ENCODE results near the gene RABGAP1. TPM values are rescaled to one million over a fixed set of nuclear protein-coding genes. Genes with fewer than 3 reads are reported as not detected.

Gene RABGAP1
- polyA plus RNA-seq, 1 of the 3 experiments (the other 2 are of a cell fraction): 20.2 TPM

DNA sequence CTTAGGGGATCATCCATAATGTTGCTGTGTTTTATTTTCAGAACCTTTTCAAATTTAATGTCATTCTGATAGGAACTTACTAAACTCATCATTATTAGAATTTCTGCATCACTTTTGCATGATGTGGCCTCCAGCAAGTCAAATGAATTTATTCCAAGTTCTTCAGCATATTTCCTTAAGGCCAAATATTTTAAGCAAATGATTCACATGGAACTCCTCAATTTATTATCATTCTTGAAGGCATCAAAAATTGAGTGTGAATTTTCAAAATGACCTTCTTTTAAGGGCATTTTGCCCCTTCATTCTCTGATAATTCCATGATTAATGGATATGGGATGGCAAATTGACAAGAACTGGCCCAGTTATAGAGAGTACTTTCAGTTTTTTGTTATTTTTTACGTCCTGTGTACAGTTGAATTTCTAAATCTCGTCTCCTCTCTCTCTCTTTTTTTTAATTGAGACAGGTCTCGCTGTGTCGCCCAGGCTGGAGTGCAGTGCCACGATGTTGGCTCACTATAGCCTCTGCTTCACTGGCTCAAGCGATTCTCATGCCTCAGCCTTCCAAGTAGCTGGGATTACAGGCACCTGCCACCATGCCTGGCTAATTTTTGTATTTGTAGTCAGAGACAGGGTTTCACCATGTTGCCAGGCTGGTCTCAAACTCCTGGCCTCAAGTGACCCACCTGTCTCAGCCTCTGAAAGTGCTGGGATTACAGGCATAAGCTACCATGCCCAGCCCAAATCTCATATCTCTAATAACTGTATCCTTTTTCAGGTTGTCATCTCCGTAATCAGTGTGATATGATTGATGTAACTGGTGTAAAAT, 121.7 kb downstream of the RABGAP1 start:
- TF ChIP-seq NRF1 (IDR thresholded peaks at IDR 0.05; ENCODE audit: low read depth, low read length) (no peak), RCOR1 (IDR thresholded peaks at IDR 0.05; ENCODE audit: low read length) (no peak), TCF12 (IDR thresholded peaks at IDR 0.05) (no peak; the same call in 1 of the 2 replicates), SMC3 (IDR thresholded peaks at IDR 0.05; ENCODE audit: low read depth, low read length) (no peak), MXI1 (IDR thresholded peaks at IDR 0.05; ENCODE audit: low read depth, low read length) (no peak), POLR2AphosphoS5 (IDR thresholded peaks at IDR 0.05; ENCODE audit: low read depth, low read length) (no peak)
- TF ChIP-seq, protein P1, sequence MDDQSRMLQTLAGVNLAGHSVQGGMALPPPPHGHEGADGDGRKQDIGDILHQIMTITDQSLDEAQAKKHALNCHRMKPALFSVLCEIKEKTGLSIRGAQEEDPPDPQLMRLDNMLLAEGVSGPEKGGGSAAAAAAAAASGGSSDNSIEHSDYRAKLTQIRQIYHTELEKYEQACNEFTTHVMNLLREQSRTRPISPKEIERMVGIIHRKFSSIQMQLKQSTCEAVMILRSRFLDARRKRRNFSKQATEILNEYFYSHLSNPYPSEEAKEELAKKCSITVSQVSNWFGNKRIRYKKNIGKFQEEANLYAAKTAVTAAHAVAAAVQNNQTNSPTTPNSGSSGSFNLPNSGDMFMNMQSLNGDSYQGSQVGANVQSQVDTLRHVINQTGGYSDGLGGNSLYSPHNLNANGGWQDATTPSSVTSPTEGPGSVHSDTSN (IDR thresholded peaks at IDR 0.05): 0 out of 2 replicates have a peak, but pooled peaks have one; percentile 8
- no peaks in the 10 kb centered on the region for H4K20me1 ChIP-seq (ENCODE audit: insufficient read depth)
- H3K27me3 ChIP-seq (ENCODE audit: insufficient read depth): no peaks in the 10 kb centered on the region
- H3K27ac ChIP-seq (ENCODE audit: low read depth in 2 of 2, low read length in 1 of 2): peak overlapping the region; percentile 47 to 50; a peak in 2 of 4 replicates
- H3K4me2 ChIP-seq: no peak overlapping the region
- DNase-seq: no peak
- H2AFZ ChIP-seq (ENCODE audit: low read depth): no peak overlapping the region
- ChIA-PET CTCF (interaction anchor here (0.9 to 1.1 kb wide), 2 partner anchors 51 to 287 kb away, joined by 3 to 5 read pairs; no protein-coding TSS in a partner anchor), POLR2A (no interaction called here)
- H3K4me1 ChIP-seq (ENCODE audit: control insufficient read depth in 1 of 2, insufficient read depth in 2 of 2, low read depth in 1 of 2, low read length in 1 of 2): peaks cover 0 to 26% of the 10 kb centered on the region in 2 experiments
- no peak overlapping the region for H3K9ac ChIP-seq
- H3K4me3 ChIP-seq (ENCODE audit: low read depth in 2 of 2, low read length in 1 of 2): no peak overlapping the region
- H3K79me2 ChIP-seq (ENCODE audit: insufficient read depth): no peaks in the 10 kb centered on the region
- H3K9me3 ChIP-seq: no peaks in the 10 kb centered on the region
- peaks cover 13% of the 10 kb centered on the region for H3F3A ChIP-seq (replicated peaks; ENCODE audit: insufficient read depth)
- WGBS (ENCODE audit: low lambda C conversion rate): 90% methylated on average over 7 of the region's 7 CpGs
- no peaks in the 10 kb centered on the region for H3K9me2 ChIP-seq
- H3K36me3 ChIP-seq (replicated peaks in 1 of 2; ENCODE audit: control insufficient read depth in 1 of 2, insufficient read depth in 2 of 2, low read length in 1 of 2): peaks cover 25 to 26% of the 10 kb centered on the region in 2 experiments

DNA sequence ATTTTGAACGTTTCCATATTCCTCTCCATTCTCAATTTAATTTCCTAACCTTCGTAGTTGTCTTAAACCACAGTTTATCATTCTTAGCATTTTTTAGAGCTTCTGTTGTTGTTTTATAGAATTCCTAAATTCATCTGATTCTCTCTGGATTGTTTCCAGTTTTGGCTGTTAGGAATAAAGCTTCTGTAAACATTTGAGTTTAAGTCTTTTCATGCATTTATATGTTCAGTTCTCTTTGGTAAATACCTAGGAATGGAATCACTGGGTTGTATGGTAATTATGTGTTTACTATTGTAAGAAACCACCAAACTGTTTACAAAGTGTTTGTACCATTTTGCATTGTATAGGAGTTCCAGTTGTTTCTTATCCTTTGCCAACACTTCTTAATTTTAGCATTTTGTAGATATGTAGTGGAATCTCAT, 122.4 kb downstream of the RABGAP1 start:
- no peaks in the 10 kb centered on the region for H3K79me2 ChIP-seq (ENCODE audit: insufficient read depth)
- ChIA-PET CTCF (interaction anchor here (0.9 kb wide), 1 partner anchor 287 kb away, joined by 5 read pairs; no protein-coding TSS in a partner anchor), POLR2A (no interaction called here)
- H3F3A ChIP-seq (replicated peaks; ENCODE audit: insufficient read depth): peaks cover 19% of the 10 kb centered on the region
- no peaks in the 10 kb centered on the region for H3K9me2 ChIP-seq
- peaks cover 0 to 26% of the 10 kb centered on the region in 2 experiments for H3K4me1 ChIP-seq (ENCODE audit: control insufficient read depth in 1 of 2, insufficient read depth in 2 of 2, low read depth in 1 of 2, low read length in 1 of 2)
- DNase-seq: no peak
- no peaks in the 10 kb centered on the region for H3K27me3 ChIP-seq (ENCODE audit: insufficient read depth)
- no peaks in the 10 kb centered on the region for H3K9me3 ChIP-seq
- peak overlapping the region; percentile 50 to 56; a peak in 2 of 4 replicates for H3K27ac ChIP-seq (ENCODE audit: low read depth in 2 of 2, low read length in 1 of 2)
- WGBS (ENCODE audit: low lambda C conversion rate): 30% methylated on average over 2 of the region's 2 CpGs
- no peak overlapping the region for H3K4me3 ChIP-seq (ENCODE audit: low read depth in 2 of 2, low read length in 1 of 2)
- no peaks in the 10 kb centered on the region for H4K20me1 ChIP-seq (ENCODE audit: insufficient read depth)
- H3K9ac ChIP-seq: no peak overlapping the region
- H2AFZ ChIP-seq (ENCODE audit: low read depth): no peak overlapping the region
- TF ChIP-seq YY1 (IDR thresholded peaks at IDR 0.05; ENCODE audit: low read depth): 0 out of 2 replicates have a peak, but pooled peaks have one; percentile 28
- TF ChIP-seq JUND (IDR thresholded peaks at IDR 0.05): peak; percentile 27; the same call in 1 of the 2 replicates
- peak; percentile 66; the same call in 1 of the 2 replicates for TF ChIP-seq TCF12 (IDR thresholded peaks at IDR 0.05)
- TF ChIP-seq, protein P1 (IDR thresholded peaks at IDR 0.05): peak; percentile 72
- TF ChIP-seq TEAD4 (IDR thresholded peaks at IDR 0.05; ENCODE audit: borderline replicate concordance, insufficient read depth): peak; percentile 68; the same call in 1 of the 2 replicates
- no peak for TF ChIP-seq CHD2 (IDR thresholded peaks at IDR 0.05; ENCODE audit: low read length, partially characterized antibody)
- peak; percentile 50; the same call in 1 of the 2 replicates for TF ChIP-seq NFIC (IDR thresholded peaks at IDR 0.05; ENCODE audit: borderline replicate concordance)
- TF ChIP-seq MXI1 (IDR thresholded peaks at IDR 0.05; ENCODE audit: low read depth, low read length): no peak
- TF ChIP-seq FOXJ3 (CRISPR knock-in tag; IDR thresholded peaks at IDR 0.05): no peak
- TF ChIP-seq EP300 (IDR thresholded peaks at IDR 0.05; ENCODE audit: borderline replicate concordance in 1 of 2, low read depth in 1 of 2, low read length in 1 of 2): peak in 1 of 2 experiments; percentile 49; a peak in 1 of 4 replicates
- peaks cover 25 to 29% of the 10 kb centered on the region in 2 experiments for H3K36me3 ChIP-seq (replicated peaks in 1 of 2; ENCODE audit: control insufficient read depth in 1 of 2, insufficient read depth in 2 of 2, low read length in 1 of 2)
- no peak overlapping the region for H3K4me2 ChIP-seq
